Measurements from ENCODE around the gene GNL1.
"Not testable (repeated sequence)": the region's sequence is repeated elsewhere in the genome, so short reads cannot be mapped to it uniquely, and the experiment has no call there.

- not testable (repeated sequence) for TF ChIP-seq CTCF (IDR thresholded peaks at IDR 0.05; ENCODE audit: low read length); EZH2 (IDR thresholded peaks at IDR 0.05; ENCODE audit: borderline replicate concordance, low read length)
Observed at GRCh38 chr6:30498705-30499104, 57.6 kb downstream of the GNL1 start.
